K562 (cell line): ENCODE measurements around the gene JAKMIP1. TPM values are rescaled to one million over a fixed set of nuclear protein-coding genes. Genes with fewer than 3 reads are reported as not detected.

ENCODE experiments used
- ATAC-seq: fragments of 200-7000 bp; cut with Tn5 transposase; 3 replicates; pipeline ENCODE4 v1.9.1; 2020; ENCODE audit warnings: moderate library complexity
- BruUV-seq: library from RNA; stranded (reverse); fragments of 400-500 nt; replicated peaks from 2 replicates; lab custom pipeline; 2021; lab: Mats Ljungman, UMichigan
- CTCF ChIA-PET: fragments of 300-600 bp; formaldehyde crosslinking; extraction: SDS; loops from one replicate; lab custom pipeline; 2021; ENCODE audit warnings: low intra/inter-chr PET ratio; lab: Yijun Ruan, JAX
- POLR2A ChIA-PET: fragments of 300-600, 350-650 bp; sonication (Branson Sonifier 250); formaldehyde crosslinking; extraction: SDS; loops from one replicate; lab custom pipeline; 2021; ENCODE audit warnings: antibody characterized with exemption, inconsistent platforms; lab: Yijun Ruan, JAX
- DNase-seq, 4 experiments: peaks; one replicate each; pipeline versions ENCODE4 v3.0.0 to v3.0.0-alpha.2; 2011 to 2018; ENCODE audit warnings: low spot score in 3 of 4, mixed read lengths in 3 of 4; ENCODE audit errors: extremely low read depth in 1 of 4
- FAIRE-seq: peaks from 2 replicates; lab custom pipeline; 2011; peaks lifted over from hg19 to GRCh38; lab: Jason Lieb, UNC
- H2AFZ ChIP-seq: 2 replicates; pipeline ENCODE4 v1.6.0; 2011; ENCODE audit warnings: low read depth, low read length, control low read depth, inconsistent platforms
- H3K27ac ChIP-seq: fragments of 200-600 bp; 3 replicates; pipeline ENCODE4 v1.8.0; 2011; ENCODE audit warnings: low read depth, mild to moderate bottlenecking, control low read depth, inconsistent platforms, low read length, moderate library complexity, mixed read lengths; ENCODE audit errors: extremely low read depth
- H3K27me3 ChIP-seq, 2 experiments: fragments of 300-600 bp in 1 of 2; 2 replicates in 1 of 2; 3 replicates in 1 of 2; pipeline versions ENCODE4 v1.6.0 to v1.8.0; 2011; ENCODE audit warnings: inconsistent platforms in 2 of 2, low read length in 2 of 2, mild to moderate bottlenecking in 1 of 2, mixed read lengths in 1 of 2, moderate library complexity in 1 of 2; ENCODE audit not compliant: control insufficient read depth in 2 of 2, insufficient read depth in 2 of 2
- H3K36me3 ChIP-seq: fragments of 300-600 bp; 3 replicates; pipeline ENCODE4 v1.8.0; 2011; ENCODE audit warnings: mild to moderate bottlenecking, low read length, inconsistent platforms; ENCODE audit not compliant: control insufficient read depth, insufficient read depth
- H3K4me1 ChIP-seq, 2 experiments: fragments of 200-600 bp in 1 of 2; replicated peaks in 1 of 2; 2 replicates in 1 of 2; 3 replicates in 1 of 2; pipeline versions ENCODE4 v1.5.1 to v1.8.0; 2011; ENCODE audit warnings: inconsistent platforms in 2 of 2, low read length in 2 of 2, mild to moderate bottlenecking in 1 of 2, mixed read lengths in 1 of 2, moderate library complexity in 1 of 2; ENCODE audit not compliant: control insufficient read depth in 2 of 2, insufficient read depth in 2 of 2
- H3K4me2 ChIP-seq: 2 replicates; pipeline ENCODE4 v1.6.1; 2011; ENCODE audit warnings: low read length, control low read depth, inconsistent platforms, mixed read lengths; ENCODE audit not compliant: insufficient read depth
- H3K4me3 ChIP-seq: fragments of 200-600 bp; sonication (generic), shearing (Covaris generic); 2 replicates; pipeline ENCODE4 v1.5.1; 2016; ENCODE audit warnings: control low read depth, inconsistent platforms
- H3K79me2 ChIP-seq: fragments of 200-600 bp; 3 replicates; pipeline ENCODE4 v1.8.0; 2011; ENCODE audit warnings: low read length, inconsistent platforms; ENCODE audit not compliant: control insufficient read depth, insufficient read depth
- H3K9ac ChIP-seq, 2 experiments: 2 replicates each; pipeline versions ENCODE4 v1.6.0 to v1.6.1; 2011; ENCODE audit warnings: low read depth in 2 of 2, low read length in 2 of 2, control low read depth in 1 of 2, inconsistent platforms in 1 of 2, mild to moderate bottlenecking in 1 of 2, mixed read lengths in 1 of 2; ENCODE audit not compliant: insufficient read depth in 1 of 2
- H3K9me1 ChIP-seq: one replicate; pipeline ENCODE4 v1.6.0; 2011; ENCODE audit warnings: inconsistent platforms, mild to moderate bottlenecking, low read length, moderate library complexity; ENCODE audit not compliant: control insufficient read depth, insufficient read depth
- H3K9me3 ChIP-seq: replicated peaks from 2 replicates; pipeline ENCODE4 v1.5.1; 2011; ENCODE audit warnings: low read depth, low read length, inconsistent platforms; ENCODE audit not compliant: control insufficient read depth, insufficient read depth
- H4K20me1 ChIP-seq: replicated peaks from 2 replicates; pipeline ENCODE4 v1.6.1; 2011; ENCODE audit warnings: low read length, inconsistent platforms, mixed read lengths; ENCODE audit not compliant: control insufficient read depth, insufficient read depth
- ARID2 ChIP-seq: fragments of 450-650 bp; IDR thresholded peaks from 2 replicates; pipeline ENCODE4 v1.6.1; 2017; ENCODE audit warnings: antibody characterized with exemption, mild to moderate bottlenecking
- CHD1 ChIP-seq: fragments of 200-600 bp; sonication (generic); IDR thresholded peaks from one replicate; pipeline ENCODE4 v1.6.1; 2012; ENCODE audit warnings: mild to moderate bottlenecking, moderate library complexity, low read length, inconsistent platforms
- CREB1 ChIP-seq, 2 experiments: sonication (generic) in 1 of 2; formaldehyde crosslinking in 1 of 2; IDR thresholded peaks; 2 replicates each; pipeline versions ENCODE4 v1.6.1 to v1.8.0; 2012 to 2022; ENCODE audit warnings: inconsistent platforms in 1 of 2, mild to moderate bottlenecking in 1 of 2, missing genetic modification reagents in 1 of 2, moderate library complexity in 1 of 2
- ELF2 ChIP-seq: fragments of 250-450 bp; sonication (Bioruptor Pico); IDR thresholded peaks from 2 replicates; pipeline ENCODE4 v1.5.0; 2021; ENCODE audit warnings: mild to moderate bottlenecking
- ILK ChIP-seq: fragments of 450-650 bp; IDR thresholded peaks from 2 replicates; pipeline ENCODE4 v1.6.1; 2016; ENCODE audit warnings: missing genetic modification characterization, low read depth, mild to moderate bottlenecking, missing compliant biosample characterization, moderate library complexity, borderline replicate concordance
- MCM7 ChIP-seq, 2 experiments: fragments of 450-650 bp; IDR thresholded peaks; 2 replicates each; pipeline ENCODE4 v1.6.1; 2016 to 2018
- MYNN ChIP-seq, 2 experiments: sonication (generic); formaldehyde crosslinking in 1 of 2; IDR thresholded peaks; 2 replicates each; pipeline versions ENCODE4 v1.5.0 to v1.6.1; 2016 to 2020; ENCODE audit warnings: antibody characterized with exemption in 1 of 2, missing genetic modification reagents in 1 of 2
- TGIF2 ChIP-seq: sonication (generic); formaldehyde crosslinking; IDR thresholded peaks from 2 replicates; pipeline ENCODE4 v1.8.1; 2022; ENCODE audit warnings: mild to moderate bottlenecking, missing genetic modification reagents, moderate library complexity
- ZFPM2 ChIP-seq: fragments of 250-450 bp; sonication (Bioruptor Pico); IDR thresholded peaks from 2 replicates; pipeline ENCODE4 v1.5.1; 2022; ENCODE audit warnings: mild to moderate bottlenecking
- ZNF444 ChIP-seq: fragments of 250-450 bp; sonication (Bioruptor Pico); IDR thresholded peaks from 2 replicates; pipeline ENCODE4 v1.4.0; 2020; ENCODE audit warnings: mild to moderate bottlenecking, moderate library complexity
- WGBS: fragments of 100-300 bp; shearing (Covaris generic); methylation state at CpG from one replicate; pipeline ENCODE4 v1.1.6; 2016; ENCODE audit warnings: low coverage, mixed read lengths; ENCODE audit not compliant: insufficient coverage; ENCODE audit errors: missing lambda C conversion rate; 5-methylcytosine and 5-hydroxymethylcytosine counted together
- in situ Hi-C: fragments of 300-500 bp; cut with MboI; formaldehyde crosslinking; loops from 4 replicates; pipeline ENCODE4 v1.15.0; 2018; ENCODE audit warnings: inconsistent platforms, mixed read lengths
- intact Hi-C: fragments of 100-400 bp; cut with micrococcal nuclease; formaldehyde crosslinking; loops from 2 replicates; pipeline ENCODE4 v1.14.2; 2022
- polyA plus RNA-seq, 8 experiments: library from polyadenylated mRNA; depleted of rRNA in 4 of 8; stranded (reverse) in 5 of 8; unstranded in 3 of 8; fragments of >200 nt; fragmentation: Nextera tagmentation in 2 of 8; fragmentation: Illumina TruSeq in 1 of 8; extraction: Ambion mirVana in 2 of 8; extraction: Trizol in 1 of 8; gene quantifications; 2 replicates each; pipeline versions ENCODE4 v1.2.1 to v1.2.3, GENCODE V29; 2011 to 2014; ENCODE audit warnings: inconsistent platforms in 1 of 8, missing spikeins in 1 of 8
- total RNA-seq, 7 experiments: library from RNA; depleted of rRNA in 6 of 7; stranded (reverse); fragments of >200 nt in 6 of 7; fragmentation: Illumina TruSeq in 2 of 7; extraction: Trizol in 2 of 7; gene quantifications; 2 replicates each; pipeline versions ENCODE4 v1.2.1 to v1.2.3, GENCODE V29; 2011 to 2021; ENCODE audit warnings: low replicate concordance in 1 of 7
- TF ChIP-seq, protein P1 (sequence below): fragments of 250-450 bp; sonication (Bioruptor Pico); IDR thresholded peaks from 2 replicates; pipeline ENCODE4 v1.8.0; 2021; ENCODE audit warnings: borderline replicate concordance, mild to moderate bottlenecking, moderate library complexity; ENCODE audit not compliant: poor library complexity, severe bottlenecking
- TF ChIP-seq, protein P2 (sequence below), 2 experiments: fragments of 450-650 bp in 1 of 2; sonication (generic) in 1 of 2; formaldehyde crosslinking in 1 of 2; IDR thresholded peaks in 1 of 2; conservative IDR thresholded peaks in 1 of 2; 2 replicates each; pipeline versions ENCODE4 v1.6.1 to v1.8.1; 2016 to 2023; ENCODE audit warnings: mild to moderate bottlenecking in 2 of 2, moderate library complexity in 2 of 2, inconsistent platforms in 1 of 2, missing genetic modification reagents in 1 of 2
- TF ChIP-seq, protein P3 (sequence below): fragments of 450-650 bp; conservative IDR thresholded peaks from 2 replicates; pipeline ENCODE4 v1.6.1; 2016; ENCODE audit warnings: missing genetic modification characterization, low read depth, mild to moderate bottlenecking, missing compliant biosample characterization, moderate library complexity

The JAKMIP1 gene
- total and polyA plus RNA-seq, 9 of the 15 experiments (the other 6 are each of a cell fraction or from before 2014, with no cell fraction given): not detected

DNA sequence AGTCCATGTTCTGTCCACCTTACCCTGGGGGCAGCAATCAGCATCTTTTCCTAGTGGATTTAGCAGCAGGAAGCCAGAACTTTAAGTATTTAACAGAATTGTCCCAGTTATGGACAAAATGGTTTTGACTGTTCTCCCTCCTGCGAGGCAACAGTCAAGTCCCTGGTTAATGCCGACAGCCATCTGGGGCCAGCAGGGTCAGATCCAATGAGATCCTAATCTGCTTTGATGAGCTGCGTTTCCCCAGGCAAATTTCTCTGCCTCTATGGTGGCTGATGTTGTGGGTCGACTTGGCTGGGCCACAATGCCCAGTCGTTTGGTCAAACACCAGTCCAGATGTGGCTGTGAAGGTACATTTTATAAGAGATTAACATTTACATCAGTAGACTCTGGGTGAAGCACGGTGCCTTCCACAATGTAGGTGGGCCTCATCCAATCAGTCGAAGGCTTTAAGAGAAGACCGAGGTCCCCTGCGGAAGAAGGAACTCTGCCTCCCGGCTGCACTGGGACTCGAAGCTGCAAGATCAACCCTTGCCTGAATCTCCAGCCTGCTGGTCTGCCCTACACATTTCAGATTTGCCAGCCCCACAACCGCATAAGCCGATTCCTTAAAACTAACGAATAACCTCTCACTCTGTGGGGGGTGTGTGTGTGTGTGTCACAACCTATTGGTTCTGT, 93.1 kb downstream of the JAKMIP1 start (continued):
- no peak for TF ChIP-seq TGIF2

DNA sequence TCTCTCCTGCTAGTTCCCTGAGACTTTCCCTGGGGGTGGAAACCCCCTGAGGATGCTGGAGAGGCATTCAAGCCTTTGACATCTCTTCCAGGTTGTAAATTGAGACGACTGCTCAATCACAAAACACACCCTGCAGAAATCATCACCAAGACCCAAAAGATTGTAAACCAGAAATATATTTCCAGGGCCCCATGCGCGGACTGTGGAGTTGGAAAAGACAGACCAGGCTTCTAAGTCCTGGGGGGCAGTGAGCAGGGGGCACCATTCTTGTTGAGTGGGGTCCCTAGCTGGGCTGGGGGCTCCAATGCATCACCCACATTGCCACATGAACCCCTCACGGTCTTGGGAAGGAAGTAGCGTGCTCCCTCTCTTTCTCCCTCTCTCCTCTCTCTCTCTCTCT, 94.2 kb downstream of the JAKMIP1 start:
- intact Hi-C loops: no loop called here
- Histone ChIP-seq H3K79me2 (no peaks in the 10 kb centered on the region), H3K4me3 (no peak overlapping the region), H3K9ac (no peak overlapping the region), H3K27ac (no peak overlapping the region), H2AFZ (no peak overlapping the region), H3K4me1 (peaks cover 0 to 5% of the 10 kb centered on the region in 2 experiments; a peak in 2 of 5 replicates), H3K9me3 (no peaks in the 10 kb centered on the region), H3K36me3 (no peaks in the 10 kb centered on the region), H3K27me3 (peaks cover 0 to 27% of the 10 kb centered on the region in 2 experiments; a peak in 2 of 5 replicates), H3K9me1 (no peaks in the 10 kb centered on the region), H4K20me1 (no peaks in the 10 kb centered on the region; the same call in 1 of the 2 replicates), H3K4me2 (no peak overlapping the region)
- POLR2A ChIA-PET: no interaction called here
- CTCF ChIA-PET: no interaction called here
- no peak for TF ChIP-seq ILK
- no peak for TF ChIP-seq CHD1
- no peak for TF ChIP-seq MCM7 (IDR thresholded peaks at IDR 0.05)
- TF ChIP-seq CREB1 (IDR thresholded peaks at IDR 0.05): no peak
- no peak for TF ChIP-seq CREB1 (CRISPR knock-in tag; IDR thresholded peaks at IDR 0.05)
- TF ChIP-seq ARID2: no peak
- no peak for TF ChIP-seq ELF2 (CRISPR knock-in tag)
- no peak for TF ChIP-seq ZFPM2 (CRISPR knock-in tag)
- no peak for TF ChIP-seq ZNF444 (CRISPR knock-in tag)
- TF ChIP-seq MYNN (IDR thresholded peaks at IDR 0.05): no peak
- no peak for TF ChIP-seq MYNN (CRISPR knock-in tag; IDR thresholded peaks at IDR 0.05)
- TF ChIP-seq, protein P1, sequence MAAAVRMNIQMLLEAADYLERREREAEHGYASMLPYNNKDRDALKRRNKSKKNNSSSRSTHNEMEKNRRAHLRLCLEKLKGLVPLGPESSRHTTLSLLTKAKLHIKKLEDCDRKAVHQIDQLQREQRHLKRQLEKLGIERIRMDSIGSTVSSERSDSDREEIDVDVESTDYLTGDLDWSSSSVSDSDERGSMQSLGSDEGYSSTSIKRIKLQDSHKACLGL (CRISPR knock-in tag): no peak
- TF ChIP-seq, protein P2, sequence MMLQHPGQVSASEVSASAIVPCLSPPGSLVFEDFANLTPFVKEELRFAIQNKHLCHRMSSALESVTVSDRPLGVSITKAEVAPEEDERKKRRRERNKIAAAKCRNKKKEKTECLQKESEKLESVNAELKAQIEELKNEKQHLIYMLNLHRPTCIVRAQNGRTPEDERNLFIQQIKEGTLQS (IDR thresholded peaks at IDR 0.05): no peak
- TF ChIP-seq, protein P2 (CRISPR knock-in tag; conservative IDR thresholded peaks at IDR 0.05): no peak
- TF ChIP-seq, protein P3, sequence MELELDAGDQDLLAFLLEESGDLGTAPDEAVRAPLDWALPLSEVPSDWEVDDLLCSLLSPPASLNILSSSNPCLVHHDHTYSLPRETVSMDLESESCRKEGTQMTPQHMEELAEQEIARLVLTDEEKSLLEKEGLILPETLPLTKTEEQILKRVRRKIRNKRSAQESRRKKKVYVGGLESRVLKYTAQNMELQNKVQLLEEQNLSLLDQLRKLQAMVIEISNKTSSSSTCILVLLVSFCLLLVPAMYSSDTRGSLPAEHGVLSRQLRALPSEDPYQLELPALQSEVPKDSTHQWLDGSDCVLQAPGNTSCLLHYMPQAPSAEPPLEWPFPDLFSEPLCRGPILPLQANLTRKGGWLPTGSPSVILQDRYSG (tag): no peak
- ATAC-seq (no peak), DNase-seq (no peak), FAIRE-seq (no peak)
- no TSS peak for BruUV-seq
- in situ Hi-C loops: no loop called here
- WGBS: 0% methylated on average over 4 of the region's 5 CpGs
